HepG2 (cell line): ENCODE data around the gene CDC42EP5. TPM values are rescaled to one million over a fixed set of nuclear protein-coding genes. Genes with fewer than 3 reads are reported as not detected.
A peak's percentile ranks its signal among the peaks of the same experiment; 100 is the strongest.

ENCODE experiments used
- ETV5 ChIP-seq: IDR thresholded peaks from 2 replicates; pipeline ENCODE4 v1.6.1; 2018; ENCODE audit warnings: missing biosample characterization, missing genetic modification reagents, inconsistent platforms, borderline replicate concordance
- FOXO4 ChIP-seq: sonication (generic); formaldehyde crosslinking; conservative IDR thresholded peaks from 2 replicates; pipeline ENCODE4 v1.8.1; 2023; ENCODE audit warnings: missing genetic modification reagents
- KDM1A ChIP-seq: IDR thresholded peaks from 2 replicates; pipeline ENCODE4 v1.6.1; 2016; ENCODE audit warnings: missing compliant biosample characterization
- KMT2B ChIP-seq: IDR thresholded peaks from 2 replicates; pipeline ENCODE4 v1.6.1; 2016; ENCODE audit warnings: missing genetic modification reagents, missing compliant biosample characterization
- MTERF4 ChIP-seq: sonication (generic); formaldehyde crosslinking; IDR thresholded peaks from 2 replicates; pipeline ENCODE4 v1.8.0; 2023; ENCODE audit warnings: mild to moderate bottlenecking, missing genetic modification reagents
- PPARG ChIP-seq: conservative IDR thresholded peaks from 2 replicates; pipeline ENCODE4 v1.6.1; 2016; ENCODE audit warnings: missing biosample characterization, missing genetic modification reagents
- ZBTB20 ChIP-seq: sonication (generic); formaldehyde crosslinking; IDR thresholded peaks from 2 replicates; pipeline ENCODE4 v1.8.1; 2023; ENCODE audit warnings: missing genetic modification reagents, low read depth, mild to moderate bottlenecking, borderline replicate concordance
- ZBTB40 ChIP-seq, 2 experiments: fragments of 450-650 bp in 1 of 2; sonication (generic) in 1 of 2; formaldehyde crosslinking in 1 of 2; IDR thresholded peaks; 2 replicates each; pipeline versions ENCODE4 v1.6.1 to v1.8.0; 2016 to 2022; ENCODE audit warnings: antibody characterized with exemption in 1 of 2, mild to moderate bottlenecking in 1 of 2, missing genetic modification reagents in 1 of 2
- ZBTB49 ChIP-seq: sonication (generic); formaldehyde crosslinking; IDR thresholded peaks from 2 replicates; pipeline ENCODE4 v1.4.0; 2020; ENCODE audit warnings: missing genetic modification reagents, borderline replicate concordance
- ZNF121 ChIP-seq: sonication (generic); formaldehyde crosslinking; IDR thresholded peaks from 2 replicates; pipeline ENCODE4 v1.5.0; 2020; ENCODE audit warnings: mild to moderate bottlenecking, missing genetic modification reagents
- ZNF329 ChIP-seq: sonication (generic); formaldehyde crosslinking; IDR thresholded peaks from 2 replicates; pipeline ENCODE4 v1.9.0; 2021; ENCODE audit warnings: low read depth, mild to moderate bottlenecking, missing genetic modification reagents
- ZNF501 ChIP-seq: sonication (generic); formaldehyde crosslinking; IDR thresholded peaks from 2 replicates; pipeline ENCODE4 v1.5.1; 2020; ENCODE audit warnings: mild to moderate bottlenecking, moderate library complexity, missing genetic modification reagents
- ZNF691 ChIP-seq: sonication (generic); formaldehyde crosslinking; IDR thresholded peaks from 2 replicates; pipeline ENCODE4 v1.4.0; 2020; ENCODE audit warnings: missing genetic modification reagents, low read depth, mild to moderate bottlenecking, borderline replicate concordance
- polyA plus RNA-seq, 8 experiments: library from polyadenylated mRNA; depleted of rRNA in 3 of 8; stranded (reverse) in 7 of 8; unstranded in 1 of 8; fragments of >200 nt; fragmentation: Illumina TruSeq in 4 of 8; extraction: Trizol in 4 of 8; gene quantifications; 2 replicates each; pipeline versions ENCODE4 v1.2.1 to v1.2.3, GENCODE V29; 2011 to 2016; ENCODE audit warnings: low read depth in 4 of 8, missing spikeins in 1 of 8, mixed read lengths in 1 of 8; ENCODE audit not compliant: insufficient read depth in 1 of 8
- total RNA-seq, 5 experiments: library from RNA; depleted of rRNA; stranded (reverse); fragments of >200 nt; fragmentation: Illumina TruSeq; extraction: Trizol; gene quantifications; 2 replicates each; pipeline ENCODE4 v1.2.3, GENCODE V29; 2016; ENCODE audit warnings: low read depth in 1 of 5

CDC42EP5 gene
- total and polyA plus RNA-seq, 2 of the 13 experiments (the other 11 are each of a cell fraction or from before 2014, with no cell fraction given) = 0.41 to 1.6 TPM

GRCh38 chr19:54517483-54517882 is 44.4 kb upstream of the CDC42EP5 start (continued):
- no peak for TF ChIP-seq FOXO4 (CRISPR knock-in tag)
- TF ChIP-seq ZNF121 = no peak
- peak; percentile 60; the same call in 1 of the 2 replicates for TF ChIP-seq PPARG (CRISPR knock-in tag)
- TF ChIP-seq ETV5 (CRISPR knock-in tag) = peak; percentile 38; the same call in 1 of the 2 replicates
- peak; percentile 26; the same call in 1 of the 2 replicates for TF ChIP-seq KMT2B
- TF ChIP-seq KDM1A (CRISPR knock-in tag) = no peak
- TF ChIP-seq ZBTB40 (IDR thresholded peaks at IDR 0.05) = no peak
- no peak for TF ChIP-seq ZBTB40 (CRISPR knock-in tag; IDR thresholded peaks at IDR 0.05)
- peak; percentile 26; the same call in 1 of the 2 replicates for TF ChIP-seq ZBTB20 (CRISPR knock-in tag)
- TF ChIP-seq ZBTB49 = peak; percentile 73; the same call in 1 of the 2 replicates
- no peak for TF ChIP-seq ZNF329 (CRISPR knock-in tag)
- no peak for TF ChIP-seq ZNF501 (CRISPR knock-in tag)
- no peak for TF ChIP-seq MTERF4
- no peak for TF ChIP-seq ZNF691 (CRISPR knock-in tag)
